ENCODE results near the gene MPV17.

DNA sequence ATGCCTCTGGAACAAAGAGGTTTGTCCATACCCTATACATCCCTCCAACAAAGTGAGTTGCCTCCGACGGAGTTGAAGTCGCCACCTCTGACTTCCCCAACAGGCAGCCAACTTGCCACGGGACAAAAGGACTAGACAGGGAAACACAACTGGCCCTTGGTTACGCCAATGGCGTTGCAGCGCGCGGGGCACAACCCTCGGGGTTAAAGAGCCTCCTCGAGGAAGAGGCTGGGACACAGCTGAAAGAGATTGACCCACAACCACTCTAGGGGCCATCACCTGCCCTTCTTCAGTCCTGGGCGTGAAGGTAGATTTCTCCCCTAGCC, 33.1 kb upstream of the MPV17 start:
- TF ChIP-seq, protein P1, sequence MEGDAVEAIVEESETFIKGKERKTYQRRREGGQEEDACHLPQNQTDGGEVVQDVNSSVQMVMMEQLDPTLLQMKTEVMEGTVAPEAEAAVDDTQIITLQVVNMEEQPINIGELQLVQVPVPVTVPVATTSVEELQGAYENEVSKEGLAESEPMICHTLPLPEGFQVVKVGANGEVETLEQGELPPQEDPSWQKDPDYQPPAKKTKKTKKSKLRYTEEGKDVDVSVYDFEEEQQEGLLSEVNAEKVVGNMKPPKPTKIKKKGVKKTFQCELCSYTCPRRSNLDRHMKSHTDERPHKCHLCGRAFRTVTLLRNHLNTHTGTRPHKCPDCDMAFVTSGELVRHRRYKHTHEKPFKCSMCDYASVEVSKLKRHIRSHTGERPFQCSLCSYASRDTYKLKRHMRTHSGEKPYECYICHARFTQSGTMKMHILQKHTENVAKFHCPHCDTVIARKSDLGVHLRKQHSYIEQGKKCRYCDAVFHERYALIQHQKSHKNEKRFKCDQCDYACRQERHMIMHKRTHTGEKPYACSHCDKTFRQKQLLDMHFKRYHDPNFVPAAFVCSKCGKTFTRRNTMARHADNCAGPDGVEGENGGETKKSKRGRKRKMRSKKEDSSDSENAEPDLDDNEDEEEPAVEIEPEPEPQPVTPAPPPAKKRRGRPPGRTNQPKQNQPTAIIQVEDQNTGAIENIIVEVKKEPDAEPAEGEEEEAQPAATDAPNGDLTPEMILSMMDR (IDR thresholded peaks at IDR 0.05) = no peak
- TF ChIP-seq POLR2A (IDR thresholded peaks at IDR 0.05) = no peak

All from uterus (tissue), 2 donors.